H1 (cell line): Measurements from ENCODE around the gene C1orf52. TPM values are rescaled to one million over a fixed set of nuclear protein-coding genes. Genes with fewer than 3 reads are reported as not detected.

Experiments
- CTCF ChIA-PET: fragments of 300-600 bp; sonication (Branson Sonifier 250); formaldehyde crosslinking; loops from one replicate; lab custom pipeline; 2021; ENCODE audit not compliant: partially characterized antibody; lab: Charles Lee
- POLR2A ChIA-PET: fragments of 300-600 bp; sonication (Branson Sonifier 250); formaldehyde crosslinking; loops from one replicate; lab custom pipeline; 2021; ENCODE audit warnings: inconsistent platforms; ENCODE audit not compliant: partially characterized antibody; lab: Charles Lee
- DNase-seq, 2 experiments: peaks; one replicate each; pipeline versions ENCODE4 v3.0.0 to v3.0.0-alpha.2; 2010 to 2022; ENCODE audit warnings: low spot score in 2 of 2, low read depth in 1 of 2, mixed read lengths in 1 of 2
- FAIRE-seq: peaks from 2 replicates; lab custom pipeline; 2011; peaks lifted over from hg19 to GRCh38; lab: Jason Lieb, UNC
- H2AFZ ChIP-seq: 2 replicates; pipeline ENCODE4 v1.8.1; 2012; ENCODE audit warnings: low read length, inconsistent platforms
- H2AK5ac ChIP-seq: 2 replicates; pipeline ENCODE4 v1.6.1; 2013; ENCODE audit warnings: low read depth, low read length
- H2BK120ac ChIP-seq: replicated peaks from 2 replicates; pipeline ENCODE3; 2013; ENCODE audit warnings: low read depth, low read length, inconsistent platforms
- H2BK12ac ChIP-seq: 2 replicates; pipeline ENCODE4 v1.6.1; 2013; ENCODE audit warnings: low read depth, low read length
- H2BK15ac ChIP-seq: 2 replicates; pipeline ENCODE4 v1.6.1; 2013; ENCODE audit warnings: low read length
- H2BK20ac ChIP-seq: 2 replicates; pipeline ENCODE4 v1.6.1; 2013; ENCODE audit warnings: low read length
- H2BK5ac ChIP-seq: 2 replicates; pipeline ENCODE4 v1.6.1; 2013; ENCODE audit warnings: low read depth, low read length
- H3K14ac ChIP-seq: 2 replicates; pipeline ENCODE4 v1.6.1; 2013; ENCODE audit warnings: inconsistent platforms; ENCODE audit not compliant: insufficient read length
- H3K18ac ChIP-seq: 2 replicates; pipeline ENCODE4 v1.6.1; 2013; ENCODE audit warnings: low read length; ENCODE audit errors: extremely low read depth
- H3K23ac ChIP-seq: 2 replicates; pipeline ENCODE4 v1.6.1; 2013; ENCODE audit warnings: inconsistent platforms; ENCODE audit not compliant: insufficient read length
- H3K23me2 ChIP-seq: 2 replicates; pipeline ENCODE4 v1.6.1; 2013; ENCODE audit warnings: low read depth, low read length
- H3K27ac ChIP-seq: 2 replicates; pipeline ENCODE4 v1.6.1; 2011; ENCODE audit warnings: low read depth, low read length, inconsistent platforms
- H3K27me3 ChIP-seq, 4 experiments: replicated peaks in 1 of 4; 1 replicate in 1 of 4; 2 replicates in 3 of 4; pipeline versions ENCODE4 v1.6.1 to v1.8.1; 2011 to 2013; ENCODE audit warnings: low read length in 3 of 4, mild to moderate bottlenecking in 3 of 4, inconsistent platforms in 2 of 4, mixed read lengths in 2 of 4, moderate library complexity in 1 of 4; ENCODE audit not compliant: control insufficient read depth in 3 of 4, insufficient read depth in 3 of 4; ENCODE audit errors: extremely low read depth in 1 of 4
- H3K36me3 ChIP-seq, 4 experiments: 2 replicates each; pipeline versions ENCODE4 v1.6.1 to v1.8.1; 2011 to 2013; ENCODE audit warnings: mild to moderate bottlenecking in 4 of 4, low read length in 3 of 4, moderate library complexity in 2 of 4, control low read depth in 1 of 4, inconsistent platforms in 1 of 4; ENCODE audit not compliant: insufficient read depth in 4 of 4, control insufficient read depth in 2 of 4
- H3K4ac ChIP-seq: replicated peaks from 2 replicates; pipeline ENCODE3; 2013; ENCODE audit warnings: low read length, low read depth, mixed read lengths, inconsistent platforms; ENCODE audit not compliant: insufficient read length
- H3K4me1 ChIP-seq, 4 experiments: replicated peaks in 1 of 4; 1 replicate in 1 of 4; 2 replicates in 3 of 4; pipeline versions ENCODE4 v1.6.1 to v1.8.1; 2011 to 2013; ENCODE audit warnings: low read length in 3 of 4, inconsistent platforms in 2 of 4, mixed read lengths in 1 of 4; ENCODE audit not compliant: insufficient read depth in 4 of 4, control insufficient read depth in 3 of 4
- H3K4me2 ChIP-seq, 2 experiments: 2 replicates each; pipeline versions ENCODE4 v1.6.1 to v1.8.1; 2011 to 2013; ENCODE audit warnings: low read depth in 2 of 2, low read length in 2 of 2, control low read depth in 1 of 2, inconsistent platforms in 1 of 2, mild to moderate bottlenecking in 1 of 2; ENCODE audit not compliant: insufficient read depth in 1 of 2
- H3K4me3 ChIP-seq, 4 experiments: fragments of 200-600, 300-600 bp in 1 of 4; sonication (generic), shearing (Covaris generic), sonication (Bioruptor Twin) in 1 of 4; 2 replicates each; pipeline versions ENCODE4 v1.5.1 to v1.8.1; 2011 to 2016; ENCODE audit warnings: low read length in 4 of 4, low read depth in 3 of 4, control low read depth in 2 of 4, inconsistent platforms in 2 of 4, mild to moderate bottlenecking in 2 of 4, mixed read lengths in 1 of 4, moderate library complexity in 1 of 4; ENCODE audit not compliant: insufficient read depth in 2 of 4; ENCODE audit errors: extremely low read depth in 1 of 4
- H3K56ac ChIP-seq: replicated peaks from 2 replicates; pipeline ENCODE3; 2013; ENCODE audit warnings: low read depth, mild to moderate bottlenecking, mixed read lengths, low read length, inconsistent platforms; ENCODE audit not compliant: insufficient read length
- H3K79me1 ChIP-seq: 2 replicates; pipeline ENCODE4 v1.6.1; 2013; ENCODE audit warnings: low read depth, low read length, control low read depth
- H3K79me2 ChIP-seq, 2 experiments: 2 replicates each; pipeline versions ENCODE4 v1.6.1 to v1.8.1; 2012 to 2013; ENCODE audit warnings: low read length in 2 of 2, mild to moderate bottlenecking in 2 of 2, inconsistent platforms in 1 of 2; ENCODE audit not compliant: insufficient read depth in 2 of 2, control insufficient read depth in 1 of 2
- H3K9ac ChIP-seq, 4 experiments: replicated peaks in 1 of 4; 1 replicate in 1 of 4; 2 replicates in 3 of 4; pipeline versions ENCODE4 v1.6.1 to v1.8.1; 2011 to 2013; ENCODE audit warnings: low read depth in 3 of 4, low read length in 3 of 4, control low read depth in 2 of 4, mild to moderate bottlenecking in 2 of 4, moderate library complexity in 2 of 4, inconsistent platforms in 1 of 4; ENCODE audit errors: extremely low read depth in 1 of 4
- H3K9me3 ChIP-seq, 2 experiments: 2 replicates each; pipeline versions ENCODE4 v1.6.1 to v1.8.1; 2012 to 2013; ENCODE audit warnings: mild to moderate bottlenecking in 2 of 2, moderate library complexity in 2 of 2, control low read depth in 1 of 2, inconsistent platforms in 1 of 2, low read depth in 1 of 2, low read length in 1 of 2, mixed read lengths in 1 of 2; ENCODE audit not compliant: insufficient read depth in 2 of 2
- H4K20me1 ChIP-seq, 2 experiments: replicated peaks in 1 of 2; 2 replicates each; pipeline versions ENCODE3 to v1.8.1; 2011 to 2013; ENCODE audit warnings: inconsistent platforms in 2 of 2, low read length in 2 of 2, mild to moderate bottlenecking in 1 of 2; ENCODE audit not compliant: insufficient read depth in 2 of 2, control insufficient read depth in 1 of 2
- H4K5ac ChIP-seq: 2 replicates; pipeline ENCODE4 v1.6.1; 2013; ENCODE audit warnings: low read length, low read depth, mixed read lengths, inconsistent platforms; ENCODE audit not compliant: insufficient read length
- H4K8ac ChIP-seq: 2 replicates; pipeline ENCODE4 v1.8.0; 2013; ENCODE audit warnings: mild to moderate bottlenecking, moderate library complexity, low read length, inconsistent platforms; ENCODE audit not compliant: insufficient read depth; ENCODE audit errors: extremely low read depth
- H4K91ac ChIP-seq: replicated peaks from 2 replicates; pipeline ENCODE3; 2013; ENCODE audit warnings: low read length, mixed read lengths, inconsistent platforms; ENCODE audit not compliant: insufficient read length
- CHD2 ChIP-seq: IDR thresholded peaks from 2 replicates; pipeline ENCODE4 v1.6.1; 2012; ENCODE audit warnings: low read length, improper control_type of control experiment
- CTCF ChIP-seq, 3 experiments: IDR thresholded peaks; 1 replicate in 2 of 3; 2 replicates in 1 of 3; pipeline versions ENCODE4 v1.5.1 to v1.6.1; 2011; ENCODE audit warnings: low read length in 3 of 3, mild to moderate bottlenecking in 3 of 3, inconsistent platforms in 2 of 3, low read depth in 1 of 3, moderate library complexity in 1 of 3; ENCODE audit not compliant: insufficient read depth in 1 of 3; ENCODE audit errors: control extremely low read depth in 1 of 3
- KDM1A ChIP-seq: fragments of 200-600, 300-600 bp; sonication (generic); IDR thresholded peaks from 2 replicates; pipeline ENCODE4 v1.7.1; 2016; ENCODE audit warnings: mild to moderate bottlenecking, low read length, borderline replicate concordance
- RAD21 ChIP-seq, 2 experiments: IDR thresholded peaks in 1 of 2; conservative IDR thresholded peaks in 1 of 2; 2 replicates each; pipeline ENCODE4 v1.6.1; 2011; ENCODE audit warnings: low read depth in 2 of 2, low read length in 2 of 2, improper control_type of control experiment in 1 of 2, inconsistent platforms in 1 of 2, mild to moderate bottlenecking in 1 of 2, moderate library complexity in 1 of 2
- SP1 ChIP-seq: IDR thresholded peaks from 2 replicates; pipeline ENCODE4 v1.6.1; 2011; ENCODE audit warnings: low read depth, low read length
- TCF12 ChIP-seq: IDR thresholded peaks from 2 replicates; pipeline ENCODE4 v1.6.1; 2011; ENCODE audit warnings: low read depth, mild to moderate bottlenecking, low read length
- TEAD4 ChIP-seq: IDR thresholded peaks from 2 replicates; pipeline ENCODE4 v1.6.1; 2012; ENCODE audit warnings: low read depth, low read length, inconsistent platforms, mixed read lengths
- WGBS, 2 experiments: shearing (Covaris generic) in 1 of 2; methylation state at CpG; one replicate each; pipeline versions ENCODE4 v1.1.6 to v1.1.7; 2013 to 2015; ENCODE audit warnings: low lambda C conversion rate in 2 of 2, mixed read lengths in 2 of 2, inconsistent platforms in 1 of 2, low coverage in 1 of 2, missing lambda C conversion rate in 1 of 2; ENCODE audit not compliant: insufficient replicate concordance in 2 of 2, insufficient coverage in 1 of 2, insufficient read length in 1 of 2; ENCODE audit errors: extremely low coverage in 1 of 2, missing lambda C conversion rate in 1 of 2; 5-methylcytosine and 5-hydroxymethylcytosine counted together
- polyA plus RNA-seq, 7 experiments: library from polyadenylated mRNA; depleted of rRNA in 3 of 7; stranded (reverse) in 5 of 7; unstranded in 2 of 7; fragments of >200 nt in 5 of 7; fragments of 200-250 nt in 2 of 7; gene quantifications; 1 replicate in 5 of 7; 2 replicates in 1 of 7; 4 replicates in 1 of 7; pipeline versions ENCODE4 v1.2.1 to v1.2.3, GENCODE V29; 2011 to 2013; ENCODE audit warnings: missing spikeins in 2 of 7, mixed read lengths in 2 of 7
- total RNA-seq: library from RNA; stranded (reverse); fragmentation: NEBNext Ultra II Directional; extraction: Animal tissue kit (Norgen Biotek cat#: 25700); gene quantifications from 2 replicates; pipeline ENCODE4 v1.2.1, GENCODE V29; 2021

The C1orf52 gene
- total and polyA plus RNA-seq, 2 of the 8 experiments (the other 6 are each of a cell fraction or from before 2014, with no cell fraction given), result 29.2 to 39.1 TPM

- Histone ChIP-seq H3K4me1 (peaks cover 0 to 3% (median 1%) of the 10 kb centered on the region in 4 experiments; a peak in 3 of 7 replicates), H2BK20ac (no peak overlapping the region), H4K91ac (no peak overlapping the region), H2AK5ac (no peak overlapping the region), H3K27ac (no peak overlapping the region), H3K36me3 (no peaks in the 10 kb centered on the region), H4K8ac (no peak overlapping the region), H2BK12ac (peak overlapping the region; percentile 22; the same call in 1 of the 2 replicates), H2BK15ac (no peak overlapping the region), H4K20me1 (no peaks in the 10 kb centered on the region), H2BK5ac (no peak overlapping the region), H2BK120ac (no peak overlapping the region), H2AFZ (no peak overlapping the region), H3K9ac (no peak overlapping the region), H3K56ac (no peak overlapping the region), H3K23ac (no peak overlapping the region), H4K5ac (no peak overlapping the region), H3K18ac (no peak overlapping the region; the same call in 1 of the 2 replicates), H3K4me2 (no peak overlapping the region; a peak in 1 of 4 replicates), H3K4ac (no peak overlapping the region), H3K79me1 (no peaks in the 10 kb centered on the region), H3K14ac (no peak overlapping the region), H3K9me3 (no peaks in the 10 kb centered on the region), H3K79me2 (no peaks in the 10 kb centered on the region), H3K4me3 (no peak overlapping the region), H3K27me3 (no peaks in the 10 kb centered on the region), H3K23me2 (no peaks in the 10 kb centered on the region)
- ChIA-PET CTCF (interaction anchor here (0.8 to 2.6 kb wide), 11 partner anchors 10 to 397 kb away, joined by 3 to 26 read pairs (median 5); partner anchors contain the start of gene C1orf52), POLR2A (interaction anchor here (2.0 kb wide), 1 partner anchor 302 kb away, joined by 6 read pairs; no protein-coding TSS in a partner anchor)
- TF ChIP-seq TCF12 (0 out of 2 replicates have a peak, but pooled peaks have one; percentile 57), KDM1A (no peak), CTCF (IDR thresholded peaks at IDR 0.05; ENCODE audit: control extremely low read depth in 1 of 3, insufficient read depth in 1 of 3, low read depth in 1 of 3, low read length in 3 of 3) (peak; percentile 29 to 85 (median 85)), CHD2 (no peak), SP1 (0 out of 2 replicates have a peak, but pooled peaks have one; percentile 59), TEAD4 (peak; percentile 55), RAD21 (IDR thresholded peaks at IDR 0.05 in 1 of 2, conservative IDR thresholded peaks at IDR 0.05 in 1 of 2; ENCODE audit: low read depth in 2 of 2, low read length in 2 of 2) (peak; percentile 47 to 53; a peak in 3 of 4 replicates)
- DNase-seq (no peak), FAIRE-seq (peak; percentile 95)
- 33% methylated on average over 1 of the region's 1 CpG; no CpG with 5 or more reads in 1 of the 2 experiments for WGBS, 2 experiments
These were observed 23.0 kb upstream of the C1orf52 start for GRCh38 chr1:85282424-85282823.
